Raji (cell line): ENCODE results near the gene SYT13.

Experiments
- POLR2A ChIP-seq: IDR thresholded peaks from 2 replicates; pipeline ENCODE4 v1.6.1; 2011; ENCODE audit warnings: low read depth, low read length, control low read depth; ENCODE audit not compliant: insufficient read depth

SYT13 gene

GRCh38 chr11:45267052-45267451 is 19.1 kb downstream of the SYT13 start:
- no peak for TF ChIP-seq POLR2A

GRCh38 chr11:45266676-45267020 is 19.5 kb downstream of the SYT13 start:
- no peak for TF ChIP-seq POLR2A

DNA sequence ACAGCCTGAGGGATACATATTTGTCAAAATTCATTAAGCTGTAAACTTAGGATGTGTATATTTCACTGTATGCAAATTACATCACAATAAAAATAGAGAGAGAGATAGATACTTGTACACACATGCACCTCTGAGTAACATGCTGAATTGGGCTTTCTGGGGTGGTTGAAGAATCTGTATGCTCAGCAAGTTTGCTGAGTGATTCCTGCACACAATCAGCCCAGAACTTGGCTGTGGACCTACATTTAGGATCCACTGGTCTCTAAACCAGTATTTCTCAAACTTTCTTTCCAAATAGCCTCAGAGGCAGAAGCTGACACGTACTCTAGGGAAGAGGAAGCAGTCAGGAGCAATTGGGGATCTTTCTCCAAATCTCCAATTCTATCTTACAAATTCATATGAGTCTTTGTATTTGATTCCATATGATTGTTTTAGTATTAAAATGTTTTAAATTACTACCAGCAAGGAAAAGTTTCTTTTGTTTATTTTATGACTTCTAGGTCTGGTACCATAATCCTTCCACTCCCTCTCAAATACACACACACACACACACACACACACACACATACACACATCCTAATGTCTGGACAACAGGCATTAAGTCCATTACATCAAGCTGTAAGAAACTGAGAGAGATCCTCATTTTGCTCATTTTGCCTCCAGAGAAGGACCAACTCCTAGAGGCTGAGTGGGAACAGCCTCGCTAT is 20.0 kb downstream of the SYT13 start:
- TF ChIP-seq POLR2A = no peak

GRCh38 chr11:45264839-45265515 is 21.2 kb downstream of the SYT13 start:
- TF ChIP-seq POLR2A = no peak

DNA sequence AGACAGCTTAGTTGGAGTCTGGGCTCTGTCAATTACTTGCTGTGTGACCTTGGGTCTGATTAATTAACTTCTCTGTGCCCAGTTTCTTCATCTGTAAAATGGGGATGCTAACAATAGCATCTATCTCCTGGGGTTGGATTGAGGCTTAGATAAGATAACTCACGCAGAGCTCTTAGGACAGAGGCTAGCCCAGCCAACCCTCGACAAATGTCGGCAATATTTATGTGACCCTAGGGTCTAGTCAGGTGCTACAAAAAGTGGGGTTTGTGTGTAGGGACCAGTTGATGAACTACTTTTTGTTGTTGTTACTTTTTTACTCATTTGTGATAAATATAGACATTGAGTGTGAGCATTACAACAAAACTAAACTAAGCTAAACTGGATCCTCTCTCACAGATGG is 22.4 kb downstream of the SYT13 start:
- TF ChIP-seq POLR2A = no peak

- TF ChIP-seq POLR2A = no peak
Observed at GRCh38 chr11:45262900-45263299, 23.2 kb downstream of the SYT13 start.

- no peak for TF ChIP-seq POLR2A
Observed at GRCh38 chr11:45260071-45260470, 26.1 kb downstream of the SYT13 start.

DNA sequence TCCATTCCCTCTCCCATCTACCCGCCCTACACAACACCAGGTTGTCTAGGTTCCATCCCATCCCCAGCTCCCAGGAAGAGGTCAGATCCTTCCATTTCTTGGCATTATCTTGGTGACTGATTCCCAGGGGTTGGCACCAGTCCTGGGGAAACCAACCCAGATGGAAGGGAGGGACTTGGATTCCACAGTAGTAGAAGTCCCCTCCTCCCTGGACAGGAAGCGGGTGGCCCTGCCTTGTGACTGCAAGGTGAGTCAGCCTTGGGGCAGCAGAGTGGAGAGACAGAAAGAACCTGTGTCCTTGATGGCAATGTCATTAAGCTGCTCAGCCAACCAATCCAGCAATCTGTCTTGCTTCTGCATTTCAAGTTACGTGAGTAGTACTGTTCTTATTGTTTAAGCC is 26.5 kb downstream of the SYT13 start:
- TF ChIP-seq POLR2A = no peak

DNA sequence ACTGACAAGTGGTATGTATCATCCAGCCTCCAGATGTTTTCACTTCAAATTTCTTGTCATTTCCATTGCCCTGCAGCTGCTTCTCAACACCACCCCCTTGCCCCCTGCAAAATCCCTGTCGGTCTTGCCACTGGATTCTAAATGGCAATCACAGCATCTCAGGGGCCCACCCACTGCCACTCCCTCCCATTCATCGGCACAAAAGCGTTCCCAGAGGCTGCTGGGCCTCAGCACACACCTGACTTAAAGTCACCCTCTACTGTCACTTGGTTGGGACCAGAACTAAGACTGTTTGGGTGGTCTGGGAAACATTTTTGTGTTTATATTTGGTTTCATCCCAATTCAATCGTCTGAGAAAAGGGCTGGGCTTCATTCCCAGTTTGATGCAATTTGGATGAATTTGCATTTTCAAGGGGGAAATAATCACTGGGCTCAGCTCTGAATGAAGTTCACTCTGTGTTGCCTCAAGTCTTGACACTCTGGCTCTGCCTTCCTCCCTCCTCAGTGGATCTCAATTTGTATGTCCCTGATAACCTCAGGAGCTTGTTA is 27.1 kb downstream of the SYT13 start:
- no peak for TF ChIP-seq POLR2A

GRCh38 chr11:45254070-45254469 is 32.1 kb downstream of the SYT13 start:
- TF ChIP-seq POLR2A = no peak

GRCh38 chr11:45253640-45254039 is 32.5 kb downstream of the SYT13 start:
- TF ChIP-seq POLR2A = no peak

- TF ChIP-seq POLR2A = no peak
Observed at GRCh38 chr11:45252877-45253276, 33.3 kb downstream of the SYT13 start.

DNA sequence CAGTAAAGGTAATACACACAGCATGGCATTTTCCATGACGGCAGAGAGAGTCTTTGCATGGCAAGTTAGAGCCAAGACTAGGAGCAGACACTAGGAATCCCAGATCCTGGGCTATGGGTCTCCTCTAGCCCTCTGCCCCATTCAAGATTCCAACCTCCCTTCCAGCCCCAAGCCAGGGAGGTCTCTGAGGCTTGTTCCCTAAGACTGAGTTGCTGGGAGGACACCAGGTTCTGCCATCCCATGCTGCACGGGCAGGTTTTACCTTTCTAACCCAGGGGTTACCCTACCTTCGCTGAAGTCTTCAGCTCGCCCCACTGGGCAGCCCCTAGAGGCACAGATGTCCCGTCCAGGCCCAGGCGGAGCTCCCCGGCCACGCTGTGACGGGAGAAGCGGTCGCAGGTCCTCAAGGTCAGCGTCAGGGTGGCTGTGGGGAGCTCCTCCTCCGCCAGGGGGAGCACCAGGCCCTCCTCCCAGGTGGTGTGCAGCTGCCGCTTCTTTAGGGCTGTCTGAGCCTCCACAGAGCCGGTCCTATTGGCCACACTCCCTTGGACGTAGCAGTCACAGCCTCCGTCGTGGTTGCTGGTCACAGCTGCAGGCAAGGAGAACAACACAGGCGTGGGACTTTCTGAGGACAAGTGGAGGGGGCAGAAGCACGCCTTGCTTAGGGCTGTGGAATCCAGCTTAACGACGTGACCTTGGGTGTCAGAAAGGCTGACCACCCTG is 33.8 kb downstream of the SYT13 start:
- no peak for TF ChIP-seq POLR2A

GRCh38 chr11:45250035-45250718 is 36.0 kb downstream of the SYT13 start:
- no peak for TF ChIP-seq POLR2A

GRCh38 chr11:45248501-45249011 is 37.6 kb downstream of the SYT13 start:
- no peak for TF ChIP-seq POLR2A
